Keratinocyte (primary cell): Measurements from ENCODE around the gene VPS50. TPM values are rescaled to one million over a fixed set of nuclear protein-coding genes. Genes with fewer than 3 reads are reported as not detected.

ENCODE experiments used
- DNase-seq: peaks from one replicate; pipeline ENCODE4 v3.0.0-alpha.2; 2011; ENCODE audit warnings: low read depth, missing footprints, low spot score
- FAIRE-seq: peaks from 2 replicates; lab custom pipeline; 2011; peaks lifted over from hg19 to GRCh38; lab: Jason Lieb, UNC
- H2AFZ ChIP-seq: 2 replicates; pipeline ENCODE4 v1.6.0; 2012; ENCODE audit warnings: low read length, control low read depth, inconsistent platforms; ENCODE audit not compliant: control insufficient read depth
- H3K27ac ChIP-seq: 2 replicates; pipeline ENCODE4 v1.5.1; 2011; ENCODE audit warnings: low read length; ENCODE audit not compliant: control insufficient read depth, insufficient read depth
- H3K27me3 ChIP-seq: 3 replicates; pipeline ENCODE4 v1.6.0; 2011; ENCODE audit warnings: low read length; ENCODE audit not compliant: control insufficient read depth, insufficient read depth; ENCODE audit errors: extremely low read depth
- H3K36me3 ChIP-seq, 2 experiments: 2 replicates in 1 of 2; 3 replicates in 1 of 2; pipeline ENCODE4 v1.5.1; 2011; ENCODE audit warnings: low read length in 2 of 2, mild to moderate bottlenecking in 1 of 2; ENCODE audit not compliant: control insufficient read depth in 2 of 2, insufficient read depth in 2 of 2; ENCODE audit errors: extremely low read depth in 1 of 2
- H3K4me1 ChIP-seq: 3 replicates; pipeline ENCODE4 v1.5.1; 2011; ENCODE audit warnings: low read length; ENCODE audit not compliant: control insufficient read depth, insufficient read depth; ENCODE audit errors: extremely low read depth
- H3K4me2 ChIP-seq: 3 replicates; pipeline ENCODE4 v1.6.0; 2011; ENCODE audit warnings: low read depth, low read length; ENCODE audit not compliant: control insufficient read depth, insufficient read depth; ENCODE audit errors: extremely low read depth
- H3K4me3 ChIP-seq, 3 experiments: fragments of 200-600 bp in 1 of 3; sonication (generic) in 1 of 3; 2 replicates in 2 of 3; 3 replicates in 1 of 3; pipeline ENCODE4 v1.5.1; 2011 to 2016; ENCODE audit warnings: low read length in 3 of 3, mild to moderate bottlenecking in 3 of 3, control low read depth in 2 of 3, inconsistent platforms in 1 of 3, low read depth in 1 of 3, mixed read lengths in 1 of 3, mixed run types in 1 of 3, moderate library complexity in 1 of 3; ENCODE audit not compliant: control insufficient read depth in 2 of 3, insufficient read depth in 2 of 3; ENCODE audit errors: extremely low read depth in 1 of 3
- H3K79me2 ChIP-seq: 2 replicates; pipeline ENCODE4 v1.6.0; 2012; ENCODE audit warnings: low read length; ENCODE audit not compliant: control insufficient read depth, insufficient read depth
- H3K9ac ChIP-seq: 3 replicates; pipeline ENCODE4 v1.6.0; 2011; ENCODE audit warnings: low read length; ENCODE audit not compliant: control insufficient read depth, insufficient read depth; ENCODE audit errors: extremely low read depth
- H3K9me1 ChIP-seq: 3 replicates; pipeline ENCODE4 v1.6.0; 2011; ENCODE audit warnings: low read length; ENCODE audit not compliant: control insufficient read depth, insufficient read depth; ENCODE audit errors: extremely low read depth
- H3K9me3 ChIP-seq: 2 replicates; pipeline ENCODE4 v1.5.1; 2012; ENCODE audit warnings: low read depth, low read length; ENCODE audit not compliant: control insufficient read depth
- H4K20me1 ChIP-seq: 3 replicates; pipeline ENCODE4 v1.6.0; 2011; ENCODE audit warnings: low read length; ENCODE audit not compliant: control insufficient read depth, insufficient read depth; ENCODE audit errors: extremely low read depth
- CTCF ChIP-seq, 3 experiments: IDR thresholded peaks in 1 of 3; conservative IDR thresholded peaks in 1 of 3; optimal IDR thresholded peaks in 1 of 3; 2 replicates in 2 of 3; 3 replicates in 1 of 3; pipeline versions ENCODE3 to v1.5.1; 2011; ENCODE audit warnings: low read length in 3 of 3, mild to moderate bottlenecking in 3 of 3, moderate library complexity in 2 of 3, control low read depth in 1 of 3, inconsistent platforms in 1 of 3; ENCODE audit not compliant: insufficient read depth in 2 of 3; ENCODE audit errors: extremely low read depth in 1 of 3
- EZH2 ChIP-seq: IDR thresholded peaks from one replicate; pipeline ENCODE4 v1.6.1; 2012; ENCODE audit warnings: inconsistent platforms, mild to moderate bottlenecking, low read length, moderate library complexity
- dilution Hi-C: fragments of 300-500 bp; cut with MboI; formaldehyde crosslinking; loops from one replicate; pipeline ENCODE4 v1.7.0; 2020; ENCODE audit warnings: low sequenced_read_pairs; ENCODE audit not compliant: extremely low pct_ligation_motif_present
- polyA plus RNA-seq, 5 experiments: library from polyadenylated mRNA; depleted of rRNA in 3 of 5; stranded (reverse) in 3 of 5; stranded (forward) in 1 of 5; unstranded in 1 of 5; fragments of >200 nt; gene quantifications; 1 replicate in 1 of 5; 2 replicates in 3 of 5; 3 replicates in 1 of 5; pipeline versions ENCODE4 v1.2.1 to v1.2.3, GENCODE V29; 2011 to 2012; ENCODE audit warnings: missing spikeins in 2 of 5, low read depth in 1 of 5, low replicate concordance in 1 of 5

VPS50 gene
- polyA plus RNA-seq, 1 donor (not counting 4 experiments of a cell fraction or from before 2014, with no cell fraction given), result 17.0 TPM

- no peak overlapping the region for H3K4me2 ChIP-seq
- H3K4me3 ChIP-seq, result no peak overlapping the region
- FAIRE-seq (no peak), DNase-seq (no peak)
- H2AFZ ChIP-seq, result no peak overlapping the region
- no peaks in the 10 kb centered on the region for H4K20me1 ChIP-seq
- no peaks in the 10 kb centered on the region for H3K9me3 ChIP-seq
- no peak overlapping the region for H3K27ac ChIP-seq
- no peaks in the 10 kb centered on the region for H3K9me1 ChIP-seq
- no peak overlapping the region for H3K9ac ChIP-seq
- no peaks in the 10 kb centered on the region for H3K4me1 ChIP-seq
- no peak for TF ChIP-seq EZH2
- TF ChIP-seq CTCF (optimal IDR thresholded peaks at IDR 0.05 in 1 of 3, IDR thresholded peaks at IDR 0.05 in 1 of 3, conservative IDR thresholded peaks at IDR 0.05 in 1 of 3; ENCODE audit: extremely low read depth in 1 of 3, insufficient read depth in 2 of 3, low read length in 3 of 3), result no peak
- dilution Hi-C loops, result no loop called here
- no peaks in the 10 kb centered on the region for H3K27me3 ChIP-seq
- no peaks in the 10 kb centered on the region for H3K79me2 ChIP-seq
- H3K36me3 ChIP-seq, result peaks cover 0 to 1% of the 10 kb centered on the region in 2 experiments
These were observed 33.1 kb downstream of the VPS50 start for GRCh38 chr7:93265220-93265619.

GRCh38 chr7:93279541-93279940, 47.4 kb downstream of the VPS50 start:
- dilution Hi-C loops, result no loop called here
- H3K4me3 ChIP-seq, result no peak overlapping the region
- H3K27ac ChIP-seq, result no peak overlapping the region
- no peak for FAIRE-seq
- H3K36me3 ChIP-seq, result peaks cover 0 to 3% of the 10 kb centered on the region in 2 experiments
- H3K79me2 ChIP-seq, result no peaks in the 10 kb centered on the region
- no peak for DNase-seq
- TF ChIP-seq EZH2, result no peak
- no peak for TF ChIP-seq CTCF (optimal IDR thresholded peaks at IDR 0.05 in 1 of 3, IDR thresholded peaks at IDR 0.05 in 1 of 3, conservative IDR thresholded peaks at IDR 0.05 in 1 of 3; ENCODE audit: extremely low read depth in 1 of 3, insufficient read depth in 2 of 3, low read length in 3 of 3)
- H3K9me1 ChIP-seq, result no peaks in the 10 kb centered on the region
- no peaks in the 10 kb centered on the region for H3K27me3 ChIP-seq
- H3K4me1 ChIP-seq, result no peaks in the 10 kb centered on the region
- H3K4me2 ChIP-seq, result no peak overlapping the region
- no peaks in the 10 kb centered on the region for H3K9me3 ChIP-seq
- no peak overlapping the region for H2AFZ ChIP-seq
- no peak overlapping the region for H3K9ac ChIP-seq
- H4K20me1 ChIP-seq, result no peaks in the 10 kb centered on the region
